WTC11 (cell line): ENCODE results near the gene ZNF423. TPM values are rescaled to one million over a fixed set of nuclear protein-coding genes. Genes with fewer than 3 reads are reported as not detected.

ENCODE experiments used
- ATAC-seq: fragments of 200-7000 bp; cut with Tn5 transposase; 2 replicates; pipeline ENCODE4 v1.10.0; 2021; ENCODE audit warnings: mild to moderate bottlenecking, moderate library complexity
- CTCF ChIA-PET: fragments of 300-600 bp; sonication (Branson Sonifier 250); formaldehyde crosslinking; loops from one replicate; lab custom pipeline; 2021; ENCODE audit warnings: antibody characterized with exemption; lab: Charles Lee
- POLR2A ChIA-PET: fragments of 350-600 bp; sonication (Branson Sonifier 250); formaldehyde crosslinking; loops from one replicate; lab custom pipeline; 2021; ENCODE audit warnings: antibody characterized with exemption; lab: Charles Lee
- DNase-seq: peaks from one replicate; pipeline ENCODE4 v3.0.0; 2021; ENCODE audit warnings: low spot score
- H3K27ac Mint-ChIP-seq: 2 replicates; pipeline ENCODE4 v1.8.0; 2021; ENCODE audit warnings: mixed read lengths
- H3K27me3 Mint-ChIP-seq: 2 replicates; pipeline ENCODE4 v1.8.0; 2021; ENCODE audit warnings: low read depth, mild to moderate bottlenecking, moderate library complexity, mixed read lengths
- H3K36me3 Mint-ChIP-seq: 2 replicates; pipeline ENCODE4 v1.8.0; 2021; ENCODE audit warnings: mixed read lengths
- H3K4me1 Mint-ChIP-seq: 2 replicates; pipeline ENCODE4 v1.8.0; 2022; ENCODE audit warnings: mixed read lengths
- H3K4me3 Mint-ChIP-seq: 2 replicates; pipeline ENCODE4 v1.8.0; 2021; ENCODE audit warnings: mild to moderate bottlenecking, moderate library complexity, mixed read lengths
- H3K9me3 Mint-ChIP-seq: 2 replicates; pipeline ENCODE4 v1.8.0; 2021; ENCODE audit warnings: mixed read lengths
- ATF1 ChIP-seq: sonication (generic); formaldehyde crosslinking; IDR thresholded peaks from 2 replicates; pipeline ENCODE4 v1.8.1; 2023; ENCODE audit warnings: mild to moderate bottlenecking, moderate library complexity, missing genetic modification reagents
- ATF2 ChIP-seq: sonication (generic); formaldehyde crosslinking; IDR thresholded peaks from 2 replicates; pipeline ENCODE4 v1.8.1; 2022; ENCODE audit warnings: low read depth, missing genetic modification reagents, borderline replicate concordance
- ATF6 ChIP-seq: sonication (generic); formaldehyde crosslinking; IDR thresholded peaks from 2 replicates; pipeline ENCODE4 v1.8.1; 2023; ENCODE audit warnings: mild to moderate bottlenecking, missing genetic modification reagents
- CDX4 ChIP-seq: fragments of 250-450 bp; sonication (Bioruptor Pico); IDR thresholded peaks from 2 replicates; pipeline ENCODE4 v1.9.0; 2021; ENCODE audit warnings: moderate library complexity, mild to moderate bottlenecking, inconsistent platforms, borderline replicate concordance
- CTCF ChIP-seq: fragments of 200-600 bp; IDR thresholded peaks from 2 replicates; pipeline ENCODE4 v1.8.0; 2022; ENCODE audit warnings: antibody characterized with exemption
- FOXJ3 ChIP-seq: sonication (generic); formaldehyde crosslinking; IDR thresholded peaks from 2 replicates; pipeline ENCODE4 v1.9.0; 2021; ENCODE audit warnings: missing genetic modification reagents, mild to moderate bottlenecking, borderline replicate concordance
- JAZF1 ChIP-seq: fragments of 250-450 bp; sonication (Bioruptor Pico); IDR thresholded peaks from 2 replicates; pipeline ENCODE4 v1.9.0; 2021; ENCODE audit warnings: moderate library complexity, mild to moderate bottlenecking, inconsistent platforms
- JUN ChIP-seq: sonication (generic); formaldehyde crosslinking; IDR thresholded peaks from 2 replicates; pipeline ENCODE4 v1.8.0; 2023; ENCODE audit warnings: mild to moderate bottlenecking, missing genetic modification reagents
- MAX ChIP-seq: sonication (generic); formaldehyde crosslinking; IDR thresholded peaks from 2 replicates; pipeline ENCODE4 v1.8.0; 2022; ENCODE audit warnings: mild to moderate bottlenecking, missing genetic modification reagents
- MLX ChIP-seq: sonication (generic); formaldehyde crosslinking; IDR thresholded peaks from 2 replicates; pipeline ENCODE4 v1.8.1; 2023; ENCODE audit warnings: mild to moderate bottlenecking, missing genetic modification reagents, moderate library complexity
- NR1H2 ChIP-seq: sonication (generic); formaldehyde crosslinking; IDR thresholded peaks from 2 replicates; pipeline ENCODE4 v1.9.0; 2021; ENCODE audit warnings: mild to moderate bottlenecking, moderate library complexity, missing genetic modification reagents
- NR2C2 ChIP-seq: sonication (generic); formaldehyde crosslinking; IDR thresholded peaks from 2 replicates; pipeline ENCODE4 v1.8.0; 2022; ENCODE audit warnings: mild to moderate bottlenecking, missing genetic modification reagents
- PREB ChIP-seq: sonication (generic); formaldehyde crosslinking; IDR thresholded peaks from 2 replicates; pipeline ENCODE4 v1.8.1; 2022; ENCODE audit warnings: mild to moderate bottlenecking, missing genetic modification reagents, moderate library complexity, borderline replicate concordance
- RELA ChIP-seq: sonication (generic); formaldehyde crosslinking; IDR thresholded peaks from 2 replicates; pipeline ENCODE4 v1.8.1; 2022; ENCODE audit warnings: missing genetic modification reagents, mild to moderate bottlenecking, borderline replicate concordance
- TEAD4 ChIP-seq: sonication (generic); formaldehyde crosslinking; IDR thresholded peaks from 2 replicates; pipeline ENCODE4 v1.8.0; 2022; ENCODE audit warnings: mild to moderate bottlenecking, missing genetic modification reagents
- ZBTB43 ChIP-seq: sonication (generic); formaldehyde crosslinking; IDR thresholded peaks from 2 replicates; pipeline ENCODE4 v1.8.1; 2023; ENCODE audit warnings: mild to moderate bottlenecking, missing genetic modification reagents
- ZNF219 ChIP-seq: sonication (generic); formaldehyde crosslinking; IDR thresholded peaks from 2 replicates; pipeline ENCODE4 v1.8.0; 2023; ENCODE audit warnings: missing genetic modification reagents, mild to moderate bottlenecking, borderline replicate concordance
- ZNF281 ChIP-seq: sonication (generic); formaldehyde crosslinking; IDR thresholded peaks from 2 replicates; pipeline ENCODE4 v1.8.0; 2023; ENCODE audit warnings: mild to moderate bottlenecking, missing genetic modification reagents
- ZNF317 ChIP-seq: sonication (generic); formaldehyde crosslinking; IDR thresholded peaks from 2 replicates; pipeline ENCODE4 v1.8.1; 2023; ENCODE audit warnings: low read depth, mild to moderate bottlenecking, moderate library complexity, missing genetic modification reagents, borderline replicate concordance
- ZNF423 ChIP-seq: fragments of 250-450 bp; sonication (Bioruptor Pico); IDR thresholded peaks from 2 replicates; pipeline ENCODE4 v2.1.2; 2022; ENCODE audit warnings: mild to moderate bottlenecking, moderate library complexity
- ZNF671 ChIP-seq: fragments of 250-450 bp; sonication (Bioruptor Pico); IDR thresholded peaks from 2 replicates; pipeline ENCODE4 v1.8.0; 2021; ENCODE audit warnings: mild to moderate bottlenecking
- ZSCAN18 ChIP-seq: fragments of 250-450 bp; sonication (Bioruptor Pico); IDR thresholded peaks from 2 replicates; pipeline ENCODE4 v2.1.2; 2022; ENCODE audit warnings: mild to moderate bottlenecking, moderate library complexity
- total RNA-seq: library from RNA; stranded (reverse); gene quantifications from 3 replicates; pipeline ENCODE4 v1.2.3, GENCODE V29; 2021

ZNF423 gene
- total RNA-seq, 1 experiment from 2014 or later: 38.8 TPM

- no peak for TF ChIP-seq PREB (CRISPR knock-in tag)
- TF ChIP-seq NR2C2 (CRISPR knock-in tag): no peak
- TF ChIP-seq CTCF: no peak
- no peak for TF ChIP-seq MAX (CRISPR knock-in tag)
- TF ChIP-seq JUN (CRISPR knock-in tag): no peak
- TF ChIP-seq ATF1 (CRISPR knock-in tag): no peak
- no peak for TF ChIP-seq FOXJ3 (CRISPR knock-in tag)
- no peak for TF ChIP-seq ZNF671 (CRISPR knock-in tag)
- no peak for TF ChIP-seq ATF2 (CRISPR knock-in tag)
- no peak for TF ChIP-seq MLX (CRISPR knock-in tag)
- TF ChIP-seq ZNF423: no peak
- ChIA-PET POLR2A (no interaction called here), CTCF (no interaction called here)
- Mint-ChIP-seq H3K36me3 (no peaks in the 10 kb centered on the region), H3K27me3 (no peaks in the 10 kb centered on the region), H3K27ac (no peak overlapping the region), H3K9me3 (no peaks in the 10 kb centered on the region), H3K4me3 (no peak overlapping the region), H3K4me1 (peaks cover 37% of the 10 kb centered on the region)
- ATAC-seq: no peak
- no peak for DNase-seq
Measured at GRCh38 chr16:49540836-49541235, 315.1 kb downstream of the ZNF423 start.

- CTCF ChIA-PET: interaction anchor here (1.9 kb wide), 1 partner anchor 19 kb away, joined by 4 read pairs; no protein-coding TSS in a partner anchor
- no peaks in the 10 kb centered on the region for H3K27me3 Mint-ChIP-seq
- peaks cover 31% of the 10 kb centered on the region for H3K4me1 Mint-ChIP-seq
- no peak overlapping the region for H3K27ac Mint-ChIP-seq
- no peak for ATAC-seq
- DNase-seq: no peak
- no peaks in the 10 kb centered on the region for H3K36me3 Mint-ChIP-seq
- POLR2A ChIA-PET: no interaction called here
- no peak overlapping the region for H3K4me3 Mint-ChIP-seq
- H3K9me3 Mint-ChIP-seq: no peaks in the 10 kb centered on the region
- TF ChIP-seq ZNF219 (no peak), CDX4 (CRISPR knock-in tag) (no peak), RELA (CRISPR knock-in tag) (no peak), ATF6 (no peak), ZSCAN18 (CRISPR knock-in tag) (no peak), NR1H2 (CRISPR knock-in tag) (no peak), JAZF1 (CRISPR knock-in tag) (no peak), ZNF281 (CRISPR knock-in tag) (no peak), TEAD4 (CRISPR knock-in tag) (no peak), ZBTB43 (CRISPR knock-in tag) (no peak), ZNF317 (CRISPR knock-in tag) (no peak)
Measured at GRCh38 chr16:49539758-49540157, 316.2 kb downstream of the ZNF423 start.
